GM19324 (cell line): ENCODE data around the gene RNF38.
"Not testable (repeated sequence)": the region's sequence is repeated elsewhere in the genome, so short reads cannot be mapped to it uniquely, and the experiment has no call there.

Source experiments
- ATAC-seq: cut with Tn5 transposase; IDR thresholded peaks from one replicate; pipeline ENCODE4 v1.9.1; 2021; ENCODE audit warnings: mild to moderate bottlenecking, moderate library complexity; ENCODE audit not compliant: unreplicated experiment, low FRiP score

Gene RNF38

GRCh38 chr9:36409076-36409475 lies 9.0 kb upstream of the RNF38 start:
- not testable (repeated sequence) for ATAC-seq

GRCh38 chr9:36407122-36407723 lies 7.2 kb upstream of the RNF38 start:
- no peak for ATAC-seq

GRCh38 chr9:36402536-36402935 lies 2.5 kb upstream of the RNF38 start:
- ATAC-seq, result no peak

- ATAC-seq, result no peak
These were observed 1.9 kb upstream of the RNF38 start for GRCh38 chr9:36401897-36402480.

- ATAC-seq, result peak; percentile 75
These were observed 1.2 kb upstream of the RNF38 start for GRCh38 chr9:36401164-36401740.

- peak; percentile 88 for ATAC-seq
These were observed 479 bp upstream of the RNF38 start for GRCh38 chr9:36400332-36401163.

- ATAC-seq, result no peak
These were observed 1.3 kb downstream of the RNF38 start for GRCh38 chr9:36398745-36399144.

GRCh38 chr9:36396985-36397384 lies 3.1 kb downstream of the RNF38 start:
- ATAC-seq, result no peak

- ATAC-seq, result no peak
These were observed 7.6 kb downstream of the RNF38 start for GRCh38 chr9:36392489-36392888.

GRCh38 chr9:36389590-36389989 lies 10.5 kb downstream of the RNF38 start:
- ATAC-seq, result no peak

- ATAC-seq, result not testable (repeated sequence)
These were observed 13.6 kb downstream of the RNF38 start for GRCh38 chr9:36386396-36386965.

- ATAC-seq, result no peak
These were observed 17.6 kb downstream of the RNF38 start for GRCh38 chr9:36382484-36382883.

GRCh38 chr9:36364577-36364976 lies 35.5 kb downstream of the RNF38 start:
- ATAC-seq, result no peak

GRCh38 chr9:36363448-36363847 lies 36.6 kb downstream of the RNF38 start:
- no peak for ATAC-seq

GRCh38 chr9:36358486-36358885 lies 41.6 kb downstream of the RNF38 start:
- no peak for ATAC-seq

GRCh38 chr9:36357639-36358038 lies 42.4 kb downstream of the RNF38 start:
- no peak for ATAC-seq

GRCh38 chr9:36346569-36346968 lies 53.5 kb downstream of the RNF38 start:
- ATAC-seq, result no peak

GRCh38 chr9:36345103-36345846 lies 54.8 kb downstream of the RNF38 start:
- ATAC-seq, result no peak

GRCh38 chr9:36341936-36342577 lies 58.0 kb downstream of the RNF38 start:
- ATAC-seq, result no peak

- no peak for ATAC-seq
These were observed 62.2 kb downstream of the RNF38 start for GRCh38 chr9:36337865-36338264.
